GM19452 (cell line): ENCODE measurements around the gene IL17B.
"Not testable (repeated sequence)": the region's sequence is repeated elsewhere in the genome, so short reads cannot be mapped to it uniquely, and the experiment has no call there.

Experiments used
- ATAC-seq: cut with Tn5 transposase; IDR thresholded peaks from one replicate; pipeline ENCODE4 v1.9.1; 2021; ENCODE audit not compliant: unreplicated experiment

Gene IL17B

DNA sequence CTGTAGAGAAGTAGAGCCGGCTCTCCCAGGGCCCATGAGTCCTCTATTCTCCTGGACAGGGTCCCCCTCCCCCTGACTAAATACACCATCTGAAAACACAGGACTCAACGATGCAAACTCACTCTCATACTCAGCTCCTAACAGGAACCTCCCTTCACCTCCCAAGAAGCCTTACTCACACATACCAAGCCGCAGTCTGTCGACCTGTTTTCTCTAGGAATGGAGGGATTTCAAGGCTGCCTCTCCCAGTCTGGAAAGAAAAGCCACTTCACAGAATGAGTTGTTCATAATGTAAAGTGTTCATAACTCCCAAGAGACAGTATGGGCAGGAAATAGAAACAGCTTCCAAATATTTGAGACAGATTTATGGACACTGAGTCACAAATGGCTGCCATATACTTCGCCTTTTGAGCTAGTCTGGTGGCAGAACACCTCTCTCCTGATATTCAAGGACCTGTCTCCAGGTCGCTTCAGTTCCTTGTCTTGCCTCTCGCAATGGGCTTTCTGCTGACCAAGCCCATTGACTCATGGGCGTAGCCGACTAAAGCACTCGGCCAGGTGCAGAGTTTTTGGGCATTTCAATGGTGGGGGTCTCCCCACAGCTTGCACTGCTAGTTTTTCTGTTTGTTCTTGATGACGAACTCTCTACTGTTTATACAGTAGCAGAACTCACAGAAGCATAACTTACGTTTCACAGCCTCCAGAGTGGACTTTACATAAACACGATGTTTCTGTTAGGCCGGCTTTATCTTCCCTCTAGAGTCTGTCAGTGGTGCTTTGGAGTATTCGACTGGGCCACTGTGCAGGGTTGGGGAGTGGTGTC, 25.0 kb upstream of the IL17B start:
- no peak for ATAC-seq

- ATAC-seq = no peak
Observed at GRCh38 chr5:149402291-149402690, 23.2 kb upstream of the IL17B start.

- ATAC-seq = no peak
Observed at GRCh38 chr5:149401051-149401450, 22.0 kb upstream of the IL17B start.

DNA sequence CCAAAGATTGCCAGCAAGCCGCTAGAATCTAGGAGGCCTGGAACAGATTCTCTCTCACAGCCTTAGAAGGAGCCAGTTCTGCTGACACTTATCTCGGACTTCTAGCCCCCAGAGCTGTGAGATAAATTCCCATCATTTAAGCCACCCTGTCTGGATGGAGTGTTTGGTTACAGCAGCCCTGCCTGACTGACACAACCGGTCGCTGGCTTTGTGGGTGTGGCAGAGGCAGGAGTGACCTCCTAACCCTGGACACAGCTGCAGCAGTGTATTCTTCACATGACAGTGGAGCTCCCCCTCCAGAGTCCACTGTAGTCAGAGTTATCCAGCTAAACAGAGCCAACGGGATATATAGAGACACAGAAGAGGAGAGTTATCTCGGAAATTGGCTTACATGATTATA, 21.2 kb upstream of the IL17B start:
- no peak for ATAC-seq

DNA sequence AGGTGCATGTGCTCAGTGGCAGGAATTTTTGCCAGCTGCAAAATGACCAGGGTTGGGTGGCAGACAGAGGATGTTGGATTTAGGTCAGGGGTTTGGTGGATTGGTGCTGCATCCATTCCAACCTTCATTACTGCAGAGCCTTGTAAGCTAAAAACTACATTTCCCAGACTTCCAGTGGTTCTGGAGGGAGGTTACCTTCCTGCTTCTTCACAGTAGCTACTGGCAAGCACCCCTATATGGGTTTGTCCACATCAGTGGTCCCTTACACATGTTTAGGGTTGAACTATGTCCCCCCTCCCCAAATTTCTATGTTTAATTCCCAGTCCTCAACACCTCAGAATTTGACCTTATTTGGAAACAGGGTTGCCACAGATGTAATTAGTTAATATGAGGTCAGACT, 20.7 kb upstream of the IL17B start:
- no peak for ATAC-seq

- not testable (repeated sequence) for ATAC-seq
Observed at GRCh38 chr5:149398747-149399266, 19.7 kb upstream of the IL17B start.

DNA sequence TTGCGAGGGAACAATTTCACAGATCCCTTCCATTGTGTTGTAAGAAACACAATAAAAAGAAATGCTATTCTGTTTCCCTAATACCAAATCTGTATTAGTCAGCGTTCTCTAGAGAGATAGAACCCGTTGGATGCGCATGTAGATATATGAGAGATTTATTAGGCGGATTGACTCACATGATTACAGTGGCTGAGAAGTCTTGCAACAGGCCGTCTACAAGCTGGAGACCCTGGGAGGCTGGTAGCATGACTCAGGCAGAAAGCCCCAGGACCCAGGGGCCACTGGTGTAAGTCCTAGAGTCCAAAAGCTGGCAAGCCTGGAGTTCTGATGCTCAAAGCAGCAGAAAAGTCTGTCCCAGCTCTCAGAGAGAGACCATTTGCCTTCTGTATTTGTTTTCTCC, 18.4 kb upstream of the IL17B start:
- no peak for ATAC-seq

GRCh38 chr5:149394996-149395395, 15.9 kb upstream of the IL17B start:
- ATAC-seq = not testable (repeated sequence)

GRCh38 chr5:149392718-149393117, 13.6 kb upstream of the IL17B start:
- no peak for ATAC-seq

DNA sequence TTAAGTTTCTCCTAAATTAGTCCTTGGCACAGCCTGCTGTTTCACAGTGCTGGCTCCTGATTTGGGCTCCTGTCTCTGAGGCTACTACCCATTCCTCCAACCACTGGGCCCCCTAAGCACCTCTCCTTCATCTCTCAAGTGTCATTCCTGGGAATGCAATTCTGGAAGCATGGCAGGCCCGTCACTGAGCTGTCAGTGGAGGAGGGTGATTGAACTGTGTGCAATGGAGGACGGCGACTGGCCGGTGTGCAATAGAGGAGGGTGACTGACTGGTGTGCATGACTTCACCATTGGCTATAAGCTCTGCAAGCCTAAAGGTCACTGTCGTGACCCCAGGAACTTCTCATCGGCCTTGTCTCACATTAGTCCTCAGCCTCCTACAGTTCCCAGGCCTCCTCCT, 12.4 kb upstream of the IL17B start:
- ATAC-seq = no peak

DNA sequence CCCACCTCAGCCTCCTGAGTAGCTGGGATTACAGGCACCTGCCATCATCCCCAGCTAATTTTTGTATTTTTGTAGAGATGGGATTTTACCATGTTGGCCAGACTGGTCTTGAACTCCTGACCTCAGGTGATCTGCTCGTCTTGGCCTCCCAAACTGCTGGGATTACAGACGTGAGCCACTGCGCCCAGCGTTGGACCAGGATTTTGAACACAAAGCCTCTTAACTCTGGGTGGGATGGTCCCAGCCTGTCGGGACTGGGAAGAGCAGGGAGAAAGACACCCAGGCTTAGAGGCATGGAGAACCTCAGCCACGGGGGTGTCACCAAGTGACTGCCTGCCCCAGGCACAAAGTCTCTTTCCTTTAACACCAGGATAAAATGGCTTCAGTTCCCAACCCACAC, 12.0 kb upstream of the IL17B start:
- ATAC-seq = not testable (repeated sequence)

DNA sequence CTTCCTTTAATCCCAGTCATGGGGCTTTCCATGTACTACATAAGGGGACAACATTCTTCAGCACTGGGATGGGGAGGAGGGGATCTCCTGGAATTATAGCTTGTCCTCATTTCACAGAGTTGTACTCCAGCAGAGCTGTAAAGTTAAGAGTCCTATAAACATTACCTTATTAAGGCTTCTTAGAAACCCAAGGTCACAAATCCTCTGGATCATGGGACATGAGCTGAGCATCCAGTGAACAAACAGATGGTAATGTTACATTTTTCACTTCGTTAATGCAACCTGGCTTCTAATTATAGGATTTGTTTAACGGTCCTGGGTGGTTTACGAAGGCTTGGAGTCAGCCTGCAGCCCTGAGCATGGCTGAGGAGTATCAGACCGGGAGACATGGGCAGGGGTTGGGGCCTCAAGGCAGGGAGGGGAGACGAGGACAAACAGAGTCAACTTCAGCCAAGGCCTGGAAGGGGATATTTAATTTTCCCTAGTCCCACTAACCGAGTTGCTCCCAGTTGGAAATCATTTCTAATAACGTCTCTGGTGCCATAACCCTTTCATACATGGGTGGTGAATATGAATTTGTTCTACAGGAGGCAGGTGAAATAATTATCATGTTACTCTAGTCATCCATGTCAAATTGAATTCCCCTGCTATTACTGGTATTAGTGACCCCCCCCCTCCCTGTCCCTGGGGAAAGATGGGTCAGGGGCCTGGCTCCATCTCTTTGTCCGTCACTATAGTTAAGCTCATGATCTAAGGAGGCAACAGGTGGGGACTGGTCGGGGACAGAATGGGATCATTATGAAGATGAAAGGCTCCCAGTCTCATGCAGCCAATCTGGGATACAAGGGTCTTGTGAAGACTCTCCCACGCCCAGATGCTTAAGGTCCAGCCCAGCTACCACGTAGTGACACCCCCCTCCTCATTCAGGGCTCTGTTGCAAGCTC, 10.7 kb upstream of the IL17B start:
- ATAC-seq = no peak

- no peak for ATAC-seq
Observed at GRCh38 chr5:149388498-149389190, 9.6 kb upstream of the IL17B start.

GRCh38 chr5:149387982-149388381, 8.9 kb upstream of the IL17B start:
- ATAC-seq = no peak

- ATAC-seq = no peak
Observed at GRCh38 chr5:149387081-149387631, 8.1 kb upstream of the IL17B start.

GRCh38 chr5:149386166-149386565, 7.1 kb upstream of the IL17B start:
- no peak for ATAC-seq

DNA sequence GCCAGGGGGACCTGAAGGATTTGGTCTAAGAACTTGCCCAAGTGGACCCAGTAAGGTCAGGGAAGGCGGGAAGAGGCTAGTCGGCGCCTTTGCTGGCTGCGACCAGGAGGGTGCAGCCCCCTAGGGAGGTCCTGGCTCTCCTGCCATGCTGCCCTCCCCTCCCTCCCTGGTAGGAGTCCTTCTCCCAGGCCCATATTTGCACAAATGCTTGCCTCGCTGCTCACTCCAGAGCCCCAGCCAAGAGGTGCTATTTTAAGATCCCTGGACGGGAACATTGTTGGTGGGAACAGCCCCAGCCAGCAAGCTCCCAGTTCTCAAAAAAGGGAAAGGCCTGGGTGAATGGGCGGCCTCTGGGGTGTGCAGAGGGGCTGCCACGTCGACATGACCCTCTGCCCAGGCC, 4.3 kb upstream of the IL17B start:
- no peak for ATAC-seq

DNA sequence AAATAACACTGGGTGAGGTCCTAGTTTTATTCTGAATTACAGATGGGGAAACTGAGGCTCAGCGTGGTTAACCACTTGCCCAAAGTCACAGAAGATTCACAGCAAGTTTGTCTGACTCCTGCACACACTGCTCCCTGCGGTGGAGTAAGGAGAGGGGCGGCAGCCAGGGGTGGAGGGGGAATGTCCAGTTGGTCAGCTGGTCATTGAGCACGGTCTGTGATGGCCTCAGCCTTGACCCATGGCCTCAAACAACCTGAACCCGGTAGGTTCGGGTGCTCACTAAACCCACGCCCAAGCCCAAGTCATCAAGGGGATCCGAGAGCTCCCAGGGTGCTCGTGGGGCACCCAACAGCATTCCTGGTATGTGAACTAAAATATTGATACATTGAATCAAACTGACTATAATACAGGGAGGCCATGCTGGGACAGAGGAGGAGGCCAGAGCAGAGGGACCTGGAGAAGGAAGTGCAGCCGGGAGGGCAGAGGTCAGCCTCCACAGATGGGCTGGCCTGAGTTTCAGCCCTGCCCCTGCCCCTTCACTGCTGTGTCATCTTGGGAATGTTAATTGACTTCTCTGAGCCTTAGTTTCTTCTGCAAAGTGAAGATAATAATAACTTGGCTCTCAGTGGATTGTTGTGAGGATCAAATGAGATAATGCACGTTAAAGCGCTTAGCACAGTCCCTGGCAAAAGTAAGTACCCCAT, 3.6 kb upstream of the IL17B start:
- no peak for ATAC-seq

DNA sequence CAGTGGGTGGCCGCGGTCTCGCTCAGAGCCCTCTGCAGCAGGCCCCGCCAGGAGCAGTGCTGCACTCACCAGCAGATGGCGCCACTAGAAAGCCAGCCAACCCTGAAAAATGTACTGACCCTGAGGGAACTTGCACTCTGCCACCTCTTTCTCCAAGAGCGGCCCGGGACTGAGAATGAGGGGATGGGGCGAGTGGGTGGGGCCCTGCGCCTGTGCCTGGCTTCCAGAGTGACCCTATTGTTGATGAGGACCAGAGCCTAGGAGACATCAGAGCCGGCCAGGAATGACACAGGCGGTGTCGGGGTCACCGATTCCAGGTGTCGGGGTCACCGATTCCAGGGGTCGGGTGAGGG, 2.9 kb upstream of the IL17B start:
- peak; percentile 78 for ATAC-seq

DNA sequence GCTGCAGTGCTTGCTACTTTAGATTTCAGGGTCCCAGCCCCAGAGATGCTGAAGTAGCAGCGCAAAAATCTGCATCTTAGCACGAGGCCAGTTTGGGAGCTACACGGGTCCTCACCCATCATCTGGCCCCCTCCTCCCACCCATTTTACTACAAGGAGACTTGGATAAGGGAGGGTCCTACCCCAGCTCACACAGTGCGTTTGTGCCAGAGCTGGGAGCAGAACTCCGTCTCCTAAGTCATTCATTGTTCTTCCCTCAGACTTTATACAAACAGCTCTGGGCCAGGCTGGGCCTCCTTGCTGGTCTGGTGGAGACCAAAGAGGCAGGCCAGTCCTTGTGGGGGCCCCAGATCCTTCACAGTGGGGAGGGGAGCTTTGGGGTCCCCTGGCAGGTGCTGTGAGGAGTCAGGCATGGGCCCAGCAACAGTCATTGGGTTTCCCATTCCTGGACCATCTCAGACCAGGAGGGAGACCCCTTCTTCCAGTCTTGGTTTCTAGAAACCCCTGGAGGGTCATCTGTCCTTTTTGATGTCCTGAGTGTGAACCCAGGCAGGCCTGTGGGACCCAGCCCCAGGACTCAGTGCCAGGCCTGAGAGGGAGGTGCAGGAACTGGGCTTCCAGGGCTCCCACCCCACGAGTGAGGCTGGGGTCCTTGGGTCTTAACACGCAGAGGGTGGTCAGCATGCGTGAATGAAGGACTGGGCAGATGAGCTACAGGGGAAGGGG, 2.3 kb upstream of the IL17B start:
- ATAC-seq = no peak
